Measurements from ENCODE around the gene PIK3R3. TPM values are rescaled to one million over a fixed set of nuclear protein-coding genes. Genes with fewer than 3 reads are reported as not detected.

PIK3R3 gene
- total and polyA plus RNA-seq, 9 of the 15 experiments (the other 6 are each of a cell fraction or from before 2014, with no cell fraction given), result 1.4 to 7.7 (median 4.6) TPM

DNA sequence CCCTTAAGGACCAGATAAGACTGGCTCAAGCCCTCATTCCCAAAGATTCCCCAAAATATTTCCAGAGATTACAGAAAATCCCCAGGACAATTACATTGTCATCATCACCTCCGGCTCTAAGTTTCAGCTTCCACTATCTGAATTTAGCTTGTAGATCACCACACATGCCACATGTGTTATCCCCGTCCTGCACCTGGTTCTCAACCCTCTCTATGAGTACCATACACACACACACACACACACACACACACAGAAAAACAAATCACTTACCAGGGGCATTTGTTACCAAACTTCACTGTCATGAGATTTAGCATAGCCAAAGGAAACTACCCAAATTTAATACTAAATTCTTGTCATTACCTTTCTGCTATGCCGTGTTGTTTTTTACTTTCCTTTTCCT, 27.1 kb upstream of the PIK3R3 start (continued):
- TF ChIP-seq, protein P1, sequence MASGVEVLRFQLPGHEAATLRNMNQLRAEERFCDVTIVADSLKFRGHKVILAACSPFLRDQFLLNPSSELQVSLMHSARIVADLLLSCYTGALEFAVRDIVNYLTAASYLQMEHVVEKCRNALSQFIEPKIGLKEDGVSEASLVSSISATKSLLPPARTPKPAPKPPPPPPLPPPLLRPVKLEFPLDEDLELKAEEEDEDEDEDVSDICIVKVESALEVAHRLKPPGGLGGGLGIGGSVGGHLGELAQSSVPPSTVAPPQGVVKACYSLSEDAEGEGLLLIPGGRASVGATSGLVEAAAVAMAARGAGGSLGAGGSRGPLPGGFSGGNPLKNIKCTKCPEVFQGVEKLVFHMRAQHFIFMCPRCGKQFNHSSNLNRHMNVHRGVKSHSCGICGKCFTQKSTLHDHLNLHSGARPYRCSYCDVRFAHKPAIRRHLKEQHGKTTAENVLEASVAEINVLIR (CRISPR knock-in tag; IDR thresholded peaks at IDR 0.05), result no peak
- TF ChIP-seq HEY1 (CRISPR knock-in tag; IDR thresholded peaks at IDR 0.05; ENCODE audit: borderline replicate concordance) (no peak), ESRRB (CRISPR knock-in tag; IDR thresholded peaks at IDR 0.05; ENCODE audit: borderline replicate concordance) (no peak), HDAC8 (tag; IDR thresholded peaks at IDR 0.05) (no peak), SOX6 (IDR thresholded peaks at IDR 0.05) (peak; percentile 42; the same call in 1 of the 2 replicates), NELFE (IDR thresholded peaks at IDR 0.05; ENCODE audit: insufficient read depth, insufficient read length) (no peak), GTF2A2 (tag; IDR thresholded peaks at IDR 0.05) (no peak), ZNF41 (CRISPR knock-in tag; conservative IDR thresholded peaks at IDR 0.05) (no peak), ZNF780A (CRISPR knock-in tag; IDR thresholded peaks at IDR 0.05) (no peak), KDM4B (IDR thresholded peaks at IDR 0.05; ENCODE audit: borderline replicate concordance in 2 of 2, low read depth in 1 of 2) (no peak), HNRNPK (IDR thresholded peaks at IDR 0.05; ENCODE audit: low read depth, low read length, poor library complexity, severe bottlenecking) (no peak), ZNF121 (CRISPR knock-in tag; conservative IDR thresholded peaks at IDR 0.05) (no peak), CHD2 (IDR thresholded peaks at IDR 0.05; ENCODE audit: low read depth, low read length) (no peak), EP300 (IDR thresholded peaks at IDR 0.05; ENCODE audit: low read length) (peak; percentile 51; the same call in 1 of the 2 replicates), KLF6 (CRISPR knock-in tag; IDR thresholded peaks at IDR 0.05; ENCODE audit: borderline replicate concordance) (no peak), SAFB (IDR thresholded peaks at IDR 0.05; ENCODE audit: borderline replicate concordance, low read depth, low read length) (no peak), POLR3A (IDR thresholded peaks at IDR 0.05; ENCODE audit: borderline replicate concordance, extremely low read depth, insufficient read depth, insufficient read length) (no peak), ZNF263 (CRISPR knock-in tag; IDR thresholded peaks at IDR 0.05; ENCODE audit: borderline replicate concordance) (no peak), SUPT5H (IDR thresholded peaks at IDR 0.05) (no peak), ZEB2 (IDR thresholded peaks at IDR 0.05) (no peak), MYC (IDR thresholded peaks at IDR 0.05; ENCODE audit: low read depth, low read length) (0 out of 2 replicates have a peak, but pooled peaks have one; percentile 15), MYC (CRISPR knock-in tag; IDR thresholded peaks at IDR 0.05; ENCODE audit: borderline replicate concordance, low read depth) (no peak)
- TF ChIP-seq, protein P2, sequence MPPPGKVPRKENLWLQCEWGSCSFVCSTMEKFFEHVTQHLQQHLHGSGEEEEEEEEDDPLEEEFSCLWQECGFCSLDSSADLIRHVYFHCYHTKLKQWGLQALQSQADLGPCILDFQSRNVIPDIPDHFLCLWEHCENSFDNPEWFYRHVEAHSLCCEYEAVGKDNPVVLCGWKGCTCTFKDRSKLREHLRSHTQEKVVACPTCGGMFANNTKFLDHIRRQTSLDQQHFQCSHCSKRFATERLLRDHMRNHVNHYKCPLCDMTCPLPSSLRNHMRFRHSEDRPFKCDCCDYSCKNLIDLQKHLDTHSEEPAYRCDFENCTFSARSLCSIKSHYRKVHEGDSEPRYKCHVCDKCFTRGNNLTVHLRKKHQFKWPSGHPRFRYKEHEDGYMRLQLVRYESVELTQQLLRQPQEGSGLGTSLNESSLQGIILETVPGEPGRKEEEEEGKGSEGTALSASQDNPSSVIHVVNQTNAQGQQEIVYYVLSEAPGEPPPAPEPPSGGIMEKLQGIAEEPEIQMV (tag; conservative IDR thresholded peaks at IDR 0.05; ENCODE audit: low read depth), result no peak
- TF ChIP-seq, protein P3, sequence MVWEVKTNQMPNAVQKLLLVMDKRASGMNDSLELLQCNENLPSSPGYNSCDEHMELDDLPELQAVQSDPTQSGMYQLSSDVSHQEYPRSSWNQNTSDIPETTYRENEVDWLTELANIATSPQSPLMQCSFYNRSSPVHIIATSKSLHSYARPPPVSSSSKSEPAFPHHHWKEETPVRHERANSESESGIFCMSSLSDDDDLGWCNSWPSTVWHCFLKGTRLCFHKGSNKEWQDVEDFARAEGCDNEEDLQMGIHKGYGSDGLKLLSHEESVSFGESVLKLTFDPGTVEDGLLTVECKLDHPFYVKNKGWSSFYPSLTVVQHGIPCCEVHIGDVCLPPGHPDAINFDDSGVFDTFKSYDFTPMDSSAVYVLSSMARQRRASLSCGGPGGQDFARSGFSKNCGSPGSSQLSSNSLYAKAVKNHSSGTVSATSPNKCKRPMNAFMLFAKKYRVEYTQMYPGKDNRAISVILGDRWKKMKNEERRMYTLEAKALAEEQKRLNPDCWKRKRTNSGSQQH (CRISPR knock-in tag; IDR thresholded peaks at IDR 0.05), result 0 out of 2 replicates have a peak, but pooled peaks have one; percentile 50
- TF ChIP-seq, protein P4, sequence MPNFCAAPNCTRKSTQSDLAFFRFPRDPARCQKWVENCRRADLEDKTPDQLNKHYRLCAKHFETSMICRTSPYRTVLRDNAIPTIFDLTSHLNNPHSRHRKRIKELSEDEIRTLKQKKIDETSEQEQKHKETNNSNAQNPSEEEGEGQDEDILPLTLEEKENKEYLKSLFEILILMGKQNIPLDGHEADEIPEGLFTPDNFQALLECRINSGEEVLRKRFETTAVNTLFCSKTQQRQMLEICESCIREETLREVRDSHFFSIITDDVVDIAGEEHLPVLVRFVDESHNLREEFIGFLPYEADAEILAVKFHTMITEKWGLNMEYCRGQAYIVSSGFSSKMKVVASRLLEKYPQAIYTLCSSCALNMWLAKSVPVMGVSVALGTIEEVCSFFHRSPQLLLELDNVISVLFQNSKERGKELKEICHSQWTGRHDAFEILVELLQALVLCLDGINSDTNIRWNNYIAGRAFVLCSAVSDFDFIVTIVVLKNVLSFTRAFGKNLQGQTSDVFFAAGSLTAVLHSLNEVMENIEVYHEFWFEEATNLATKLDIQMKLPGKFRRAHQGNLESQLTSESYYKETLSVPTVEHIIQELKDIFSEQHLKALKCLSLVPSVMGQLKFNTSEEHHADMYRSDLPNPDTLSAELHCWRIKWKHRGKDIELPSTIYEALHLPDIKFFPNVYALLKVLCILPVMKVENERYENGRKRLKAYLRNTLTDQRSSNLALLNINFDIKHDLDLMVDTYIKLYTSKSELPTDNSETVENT (CRISPR knock-in tag; IDR thresholded peaks at IDR 0.05), result no peak

All from K562 (cell line).